OCI-LY3 (cell line): ENCODE measurements around the gene TMEM240.

Experiments used
- CTCF ChIP-seq: fragments of 200-600, 300-600 bp; sonication (generic); IDR thresholded peaks from 2 replicates; pipeline ENCODE4 v1.5.1; 2014; ENCODE audit warnings: antibody characterized with exemption, low read length, low read depth
- EZH2phosphoT487 ChIP-seq: fragments of 200-600 bp; shearing (Covaris generic); IDR thresholded peaks from 2 replicates; pipeline ENCODE4 v1.6.1; 2018; ENCODE audit warnings: antibody characterized with exemption, mixed run types, low read depth

GRCh38 chr1:1547011-1547410, 6.6 kb upstream of the TMEM240 start:
- no peak for TF ChIP-seq EZH2phosphoT487
- no peak for TF ChIP-seq CTCF
